Heart right ventricle (tissue), 16 donors: ENCODE data around the gene TCF7L2. TPM values are rescaled to one million over a fixed set of nuclear protein-coding genes. Genes with fewer than 3 reads are reported as not detected.

ENCODE experiments used
- ATAC-seq, 8 donors: fragments of 200-7000 bp; cut with Tn5 transposase; one replicate each; pipeline ENCODE4 v1.9.1; 2020; ENCODE audit warnings: mild to moderate bottlenecking in 8 of 8, moderate library complexity in 8 of 8, moderate number of reproducible peaks in 1 of 8
- DNase-seq, 2 donors: peaks; one replicate each; pipeline ENCODE4 v3.0.0-alpha.2; 2020
- H3K27ac ChIP-seq, 10 donors: fragments of 200-600 bp; sonication (generic) in 2 of 10; one replicate each; pipeline versions ENCODE4 v1.5.0 to v1.8.0; 2020 to 2022; ENCODE audit warnings: mild to moderate bottlenecking in 3 of 10
- H3K27me3 ChIP-seq, 7 donors: fragments of 200-600 bp; one replicate each; pipeline ENCODE4 v1.8.0; 2021 to 2022; ENCODE audit warnings: mild to moderate bottlenecking in 2 of 7
- H3K36me3 ChIP-seq, 9 donors: fragments of 200-600 bp; sonication (generic) in 1 of 9; one replicate each; pipeline versions ENCODE4 v1.5.0 to v1.8.0; 2020 to 2022; ENCODE audit warnings: mild to moderate bottlenecking in 2 of 9
- H3K4me1 ChIP-seq, 9 donors: fragments of 200-600 bp; sonication (generic) in 1 of 9; one replicate each; pipeline versions ENCODE4 v1.5.0 to v1.8.0; 2020 to 2022; ENCODE audit warnings: mild to moderate bottlenecking in 4 of 9
- H3K4me3 ChIP-seq, 10 donors: fragments of 200-600 bp; sonication (generic) in 2 of 10; one replicate each; pipeline versions ENCODE4 v1.5.0 to v1.8.0; 2020 to 2022; ENCODE audit warnings: mild to moderate bottlenecking in 7 of 10, moderate library complexity in 2 of 10
- H3K9me3 ChIP-seq, 11 donors: fragments of 200-600 bp in 10 of 11; sonication (generic) in 2 of 11; one replicate each; pipeline versions ENCODE4 v1.5.0 to v1.8.0; 2013 to 2022; ENCODE audit warnings: mild to moderate bottlenecking in 2 of 11, control low read depth in 1 of 11, moderate library complexity in 1 of 11
- CTCF ChIP-seq, 9 donors: fragments of 200-600 bp; sonication (generic) in 2 of 9; IDR thresholded peaks; one replicate each; pipeline versions ENCODE4 v1.5.0 to v1.8.0; 2021 to 2022; ENCODE audit warnings: antibody characterized with exemption in 9 of 9, mild to moderate bottlenecking in 5 of 9, moderate library complexity in 1 of 9
- WGBS, 2 donors: extraction: QIAGEN DNeasy Blood & Tissue Kit; methylation state at CpG; one replicate each; pipeline ENCODE4 v1.1.7; 2013; ENCODE audit warnings: inconsistent platforms in 1 of 2; 5-methylcytosine and 5-hydroxymethylcytosine counted together
- intact Hi-C, 10 donors: fragments of 100-400 bp; cut with DNase I; formaldehyde crosslinking; loops; one replicate each; pipeline versions ENCODE4 v1.11.1 to v1.14.2; 2022
- polyA plus RNA-seq, 2 donors: library from polyadenylated mRNA; stranded (reverse); fragments of 200-250 nt; gene quantifications; one replicate each; pipeline ENCODE4 v1.2.3, GENCODE V29; 2013
- total RNA-seq, 10 donors: library from RNA; stranded (reverse); fragmentation: NEBNext Ultra II Directional in 3 of 10; extraction: Animal tissue kit (Norgen Biotek cat#: 25700) in 3 of 10; gene quantifications; one replicate each; pipeline versions ENCODE4 v1.2.1 to v1.2.4, GENCODE V29; 2021 to 2023
- donor health status: Arrhythmogenic right ventricular cardiomyopathy.
- donor health status: ischemic (EF 13 %, LVEDD 7.1; RV severe dilation, severe dysfunction).
- donor health status: healthy with polysubstance abuse.
- donor health status: DM: no; HTN: yes; CAD: no.
- donor health status: DM: no; HTN: no; CAD: no.
- donor health status: ischemic (EF 25% LVEDD 6.9; RV normal size, moderate dysfunction).
- donor health status: ischemic (EF 25% LVEDD 5.7; RV mildly dilated, moderate dysfunction).
- donor health status: healthy.
- donor health status: DM: yes; HTN: yes; CAD: no.
- donor health status: Ischemic cardiomyopathy.
- donor health status: ischemic (EF 35%, LVEDD 5.7; RV mildly dilated, moderate dysfunction).
- donor health status: nonischemic (EF 11% LVEDD 7.7; RV severe dilation, severe dysfunction).
- donor health status: DM: yes; HTN: yes; CAD: no.
- donor health status: PGD.
- donor health status: ischemic (EF 29% LVEDD 5.4; RV normal size, mild dysfunction).
- donor health status: nonischemic (EF 23%, LVEDD 6.1; RV moderate dilation, normal function).

TCF7L2 gene
- total and polyA plus RNA-seq, 12 donors: 3.6 to 15.8 (median 11.8) TPM

GRCh38 chr10:113038985-113039384 is 88.9 kb downstream of the TCF7L2 start:
- Histone ChIP-seq H3K4me3 (no peak overlapping the region), H3K27me3 (no peaks in the 10 kb centered on the region), H3K27ac (no peak overlapping the region), H3K9me3 (no peaks in the 10 kb centered on the region), H3K4me1 (peaks cover 0 to 58% (median 19%) of the 10 kb centered on the region in 9 donors), H3K36me3 (peaks cover 0 to 14% (median 0%) of the 10 kb centered on the region in 9 donors)
- DNase-seq (no peak), ATAC-seq (no peak)
- intact Hi-C loops: no loop called here
- 94 to 95% methylated on average over 4 of the region's 4 CpGs for WGBS, 2 donors
- TF ChIP-seq CTCF (IDR thresholded peaks at IDR 0.05): no peak

GRCh38 chr10:113041324-113041723 is 91.3 kb downstream of the TCF7L2 start:
- ATAC-seq: no peak
- WGBS, 2 donors: 89 to 93% methylated on average over 1 of the region's 1 CpG
- DNase-seq: no peak

DNA sequence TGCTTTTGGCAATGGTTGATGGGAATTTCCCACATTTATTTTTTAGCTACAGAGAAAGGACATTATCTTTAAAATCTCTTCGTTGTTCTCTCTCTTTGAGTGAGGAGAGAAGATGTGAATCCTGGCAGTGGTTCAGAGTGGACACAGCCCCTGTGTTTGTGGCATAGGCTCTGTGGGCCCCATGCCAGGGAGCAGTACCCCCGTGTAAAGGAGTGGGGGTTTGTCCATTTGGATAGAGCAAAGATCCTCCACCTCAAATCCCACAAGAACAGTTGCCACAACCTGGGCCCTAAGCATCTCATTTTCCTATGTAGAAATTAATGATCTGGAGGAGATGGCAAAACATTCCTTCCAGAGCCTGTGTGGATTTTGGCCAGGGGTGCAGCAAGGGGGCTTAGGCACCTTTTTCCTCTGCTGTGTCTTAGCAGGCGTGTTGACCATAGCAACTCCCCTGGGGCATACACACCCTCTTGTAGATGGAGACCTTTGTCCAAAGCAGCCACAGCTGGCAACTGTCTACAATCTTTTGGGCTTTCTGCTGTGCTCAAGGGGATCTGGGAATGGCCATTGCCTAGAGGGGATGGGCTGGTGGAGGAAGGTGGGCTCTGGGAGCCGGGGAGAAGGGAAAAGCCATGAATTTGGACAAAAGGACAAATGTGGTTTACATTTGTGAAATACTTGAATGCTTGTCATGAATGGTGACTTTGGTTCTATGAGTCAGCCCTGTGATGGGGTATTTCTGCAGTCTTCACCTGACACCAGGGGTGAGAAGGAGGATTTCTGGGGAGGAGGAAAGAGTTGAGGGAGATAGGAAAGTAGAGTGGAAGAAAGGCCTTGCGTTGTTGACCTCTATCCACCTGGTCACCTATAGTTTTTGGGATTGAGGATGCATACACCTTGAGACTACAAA is 92.0 kb downstream of the TCF7L2 start:
- WGBS, 2 donors: 69 to 76% methylated on average over 5 of the region's 5 CpGs
- DNase-seq (no peak), ATAC-seq (no peak)
- TF ChIP-seq CTCF (IDR thresholded peaks at IDR 0.05): no peak
- Histone ChIP-seq H3K27me3 (no peaks in the 10 kb centered on the region), H3K36me3 (peaks cover 0 to 14% (median 0%) of the 10 kb centered on the region in 9 donors), H3K4me3 (no peak overlapping the region), H3K9me3 (no peaks in the 10 kb centered on the region), H3K27ac (peak overlapping the region in 1 of 10 donors; percentile 13), H3K4me1 (peaks cover 0 to 60% (median 12%) of the 10 kb centered on the region in 9 donors)
- intact Hi-C loops: no loop called here

More at GRCh38 chr10:113041324-113041723, 91.3 kb downstream of the TCF7L2 start:
- no peak for TF ChIP-seq CTCF (IDR thresholded peaks at IDR 0.05)
- no peaks in the 10 kb centered on the region for H3K27me3 ChIP-seq
- intact Hi-C loops: no loop called here
- no peaks in the 10 kb centered on the region for H3K9me3 ChIP-seq
- peaks cover 0 to 14% (median 0%) of the 10 kb centered on the region in 9 donors for H3K36me3 ChIP-seq
- peaks cover 0 to 61% (median 11%) of the 10 kb centered on the region in 9 donors for H3K4me1 ChIP-seq
- no peak overlapping the region for H3K4me3 ChIP-seq
- no peak overlapping the region for H3K27ac ChIP-seq

GRCh38 chr10:113042868-113043267 is 92.8 kb downstream of the TCF7L2 start:
- DNase-seq: no peak
- H3K4me1 ChIP-seq: peaks cover 0 to 64% (median 16%) of the 10 kb centered on the region in 9 donors
- intact Hi-C loops: no loop called here
- TF ChIP-seq CTCF (IDR thresholded peaks at IDR 0.05): no peak
- no peaks in the 10 kb centered on the region for H3K9me3 ChIP-seq
- H3K4me3 ChIP-seq: no peak overlapping the region
- peaks cover 0 to 14% (median 0%) of the 10 kb centered on the region in 9 donors for H3K36me3 ChIP-seq
- no peak overlapping the region for H3K27ac ChIP-seq
- ATAC-seq: peak in 1 of 8 donors; percentile 45
- WGBS, 2 donors: 91 to 93% methylated on average over 7 of the region's 7 CpGs
- no peaks in the 10 kb centered on the region for H3K27me3 ChIP-seq
